HK-2 (cell line): ENCODE data around the gene MDM1.

Experiments
- DNase-seq: peaks from one replicate; pipeline ENCODE4 v3.0.0-alpha.2; 2018; ENCODE audit not compliant: unreplicated experiment

MDM1 gene

DNA sequence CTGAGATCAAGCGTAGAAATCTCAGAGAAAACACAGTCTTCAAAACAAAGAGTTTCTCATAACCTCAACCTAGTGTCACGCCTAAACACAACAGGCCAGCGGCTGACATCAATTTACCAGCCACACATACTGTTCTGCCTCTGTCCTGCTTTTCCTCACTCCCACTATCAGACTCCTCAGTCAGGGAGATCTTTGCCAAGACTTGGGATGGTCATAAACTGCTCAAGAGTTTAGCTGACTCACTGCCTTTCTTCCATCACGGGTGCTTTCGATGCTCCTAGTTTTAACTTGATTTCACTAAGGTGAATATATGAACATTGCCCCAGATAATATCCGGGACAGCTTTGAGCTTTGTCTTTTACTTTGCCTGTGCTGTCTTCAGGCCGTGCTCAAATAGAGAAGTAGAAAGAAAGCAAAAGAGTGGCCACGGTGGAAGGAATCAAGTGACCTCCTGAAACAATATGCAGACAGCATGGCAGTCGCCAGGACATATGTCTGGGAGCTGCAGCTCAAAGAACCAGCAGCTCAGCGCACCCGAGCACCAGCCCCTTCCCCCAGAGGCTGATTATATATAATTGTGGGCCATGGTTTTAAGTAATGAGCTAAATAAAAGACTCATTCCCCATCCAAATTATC lies 12.1 kb downstream of the MDM1 start:
- DNase-seq: no peak

DNA sequence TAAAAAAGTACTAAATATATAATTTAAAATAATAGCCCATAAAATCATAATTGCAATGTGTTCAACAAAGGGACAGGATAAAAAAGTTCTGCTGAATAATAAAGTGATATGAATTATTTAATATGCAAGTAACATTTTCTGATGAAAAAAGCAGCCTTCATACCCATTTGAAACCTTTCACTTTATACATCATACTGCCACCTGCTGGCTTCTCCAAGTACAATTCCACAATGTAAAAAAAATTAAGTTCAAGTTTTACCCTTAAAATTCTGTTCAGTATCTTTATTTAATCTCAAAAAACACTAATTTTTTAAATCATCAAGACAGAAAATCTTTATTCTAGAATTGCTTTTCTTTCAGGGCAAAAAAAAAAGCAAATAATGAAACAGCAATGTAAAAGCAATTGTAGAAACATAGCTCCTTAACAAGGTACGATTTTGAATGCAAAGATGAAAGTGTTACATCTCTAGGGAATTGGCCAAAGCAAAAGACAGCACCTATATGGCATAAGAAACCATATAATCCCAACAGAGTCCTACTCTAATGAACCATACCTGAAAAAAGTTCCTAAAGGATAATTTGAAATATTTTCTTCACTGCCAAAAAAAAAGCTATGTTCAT lies 15.0 kb downstream of the MDM1 start:
- no peak for DNase-seq

DNA sequence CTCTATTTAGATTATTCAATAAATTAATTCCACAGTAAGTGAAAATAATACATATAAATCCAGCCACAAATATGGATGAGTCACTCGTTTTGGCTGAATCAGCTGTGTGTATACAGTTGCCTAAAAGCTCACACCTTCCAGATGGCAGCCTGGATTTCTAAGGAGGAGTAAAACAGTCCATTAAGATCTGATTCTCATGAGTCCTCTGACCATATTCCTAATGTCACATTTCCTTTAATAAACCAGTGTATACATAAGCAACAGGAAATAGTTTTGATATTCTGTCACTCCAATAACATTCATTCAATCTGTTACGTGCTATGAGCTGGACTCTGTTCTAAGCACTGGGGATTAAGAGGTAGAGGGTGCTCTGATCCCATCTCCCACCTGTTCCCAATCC lies 21.8 kb downstream of the MDM1 start:
- no peak for DNase-seq

GRCh38 chr12:68306564-68306963 lies 25.6 kb downstream of the MDM1 start:
- DNase-seq: no peak

DNA sequence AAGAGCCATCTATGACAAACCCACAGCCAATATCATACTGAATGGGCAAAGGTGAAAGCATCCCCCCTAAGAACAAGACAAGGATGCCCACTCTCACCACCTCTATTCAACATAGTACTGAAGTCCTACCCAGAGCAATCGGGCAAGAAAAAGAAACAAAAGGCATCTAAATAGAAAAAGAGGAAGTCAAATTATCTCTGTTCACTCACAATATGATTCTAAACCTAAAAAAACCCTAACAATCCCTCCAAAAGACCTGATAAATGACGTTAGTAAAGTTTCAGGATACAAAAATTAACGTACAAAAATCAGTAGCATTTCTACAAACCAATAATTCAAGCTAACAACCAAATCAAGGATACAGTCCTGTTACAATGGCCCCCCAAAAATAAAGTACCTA lies 26.9 kb downstream of the MDM1 start:
- no peak for DNase-seq

DNA sequence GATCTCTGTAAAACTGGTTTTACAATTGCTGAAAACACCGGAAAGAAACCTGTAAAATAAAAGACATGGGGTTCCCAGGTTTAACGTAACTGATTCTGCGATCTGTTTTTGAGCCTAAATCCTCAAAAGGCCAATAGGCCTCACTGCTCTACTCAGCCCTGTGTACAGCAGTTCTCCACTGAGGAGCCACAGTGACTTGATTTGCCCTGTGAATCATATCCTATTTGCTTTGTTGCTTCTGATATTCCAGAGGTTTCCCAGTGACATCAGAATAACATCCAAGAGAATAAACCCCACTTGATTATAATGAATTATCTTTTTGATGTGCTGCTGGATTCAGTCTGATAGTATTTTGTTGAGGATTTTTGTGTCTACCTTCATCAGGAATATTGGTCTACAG lies 27.5 kb downstream of the MDM1 start:
- no peak for DNase-seq

DNA sequence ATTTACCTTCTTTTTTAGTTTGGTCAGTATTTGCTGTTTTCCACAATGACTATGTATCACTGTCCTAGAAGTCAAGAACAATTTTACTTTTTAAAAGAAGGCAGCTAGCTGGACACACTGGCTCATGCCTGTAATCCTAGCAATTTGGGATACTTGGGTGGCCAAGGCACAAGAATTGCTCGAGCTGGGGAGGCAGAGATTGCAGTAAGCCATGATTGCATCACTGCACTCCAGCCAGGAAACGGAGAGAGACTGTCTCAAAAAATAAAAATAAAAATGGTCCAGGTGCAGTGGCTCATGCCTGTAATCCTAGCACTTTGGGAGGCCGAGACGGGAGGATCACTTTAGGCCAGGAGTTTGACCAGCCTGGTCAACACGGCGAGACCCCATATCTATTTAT lies 28.3 kb downstream of the MDM1 start:
- DNase-seq: no peak

GRCh38 chr12:68297929-68298328 lies 34.2 kb downstream of the MDM1 start:
- DNase-seq: no peak

- no peak for DNase-seq
Measured at GRCh38 chr12:68294251-68294650, 37.9 kb downstream of the MDM1 start.

DNA sequence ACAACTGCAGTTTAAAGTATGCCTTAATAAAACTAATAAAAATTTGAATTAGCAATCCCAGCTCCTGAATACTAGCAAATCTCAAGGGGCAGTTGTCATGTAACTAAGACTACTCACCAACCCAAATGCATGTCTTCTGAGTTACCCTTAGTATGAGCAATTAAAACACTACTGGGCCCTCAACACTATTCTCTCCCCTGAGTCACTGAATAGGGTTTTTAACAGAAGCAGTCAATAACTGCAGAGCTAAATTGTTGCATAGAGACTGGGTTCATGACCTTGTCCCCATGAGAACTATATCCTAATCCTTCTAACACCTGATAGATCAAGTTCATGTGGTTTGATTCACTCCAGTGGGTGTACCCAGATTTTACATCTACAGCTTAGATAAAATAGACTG lies 38.8 kb downstream of the MDM1 start:
- DNase-seq: no peak

- no peak for DNase-seq
Measured at GRCh38 chr12:68292151-68292943, 39.8 kb downstream of the MDM1 start.

GRCh38 chr12:68291396-68292036 lies 40.6 kb downstream of the MDM1 start:
- no peak for DNase-seq

- no peak for DNase-seq
Measured at GRCh38 chr12:68290126-68290525, 42.0 kb downstream of the MDM1 start.

DNA sequence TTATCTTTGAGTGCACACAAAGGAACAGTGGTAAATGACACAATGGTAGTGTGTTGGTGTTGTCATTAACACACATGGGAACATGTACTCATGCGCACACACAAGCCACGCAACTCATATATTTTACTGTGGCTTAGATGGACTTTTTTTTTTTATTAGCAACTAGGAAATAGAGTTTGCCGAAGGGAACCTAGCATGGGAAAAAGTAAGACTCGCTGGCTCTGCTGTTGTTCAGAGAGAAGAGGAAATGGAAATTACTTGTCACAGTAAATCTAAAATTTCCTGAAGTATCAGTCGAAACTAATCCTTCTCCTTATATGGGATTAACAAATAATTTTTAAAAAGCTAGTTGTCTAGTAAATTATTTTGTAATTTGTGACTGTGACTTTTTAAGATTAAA lies 45.1 kb downstream of the MDM1 start:
- DNase-seq: no peak

DNA sequence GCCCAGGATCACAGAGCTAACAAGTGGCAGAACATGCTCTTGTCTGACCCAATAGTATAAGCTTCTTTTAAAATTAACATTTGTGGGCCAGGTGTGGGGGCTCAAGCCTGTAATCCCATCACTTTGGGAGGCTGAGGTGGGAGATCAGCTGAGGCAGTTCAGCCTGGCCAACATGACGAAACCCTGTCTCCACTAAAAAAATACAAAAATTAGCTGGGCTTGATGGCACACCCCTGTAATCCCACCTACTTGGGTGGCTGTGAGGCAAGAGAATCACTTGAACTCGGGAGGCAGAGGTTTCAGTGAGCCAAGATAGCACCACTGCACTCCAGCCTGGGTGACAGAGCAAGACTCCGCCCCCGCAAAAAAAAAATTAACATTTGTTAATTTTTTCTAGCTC lies 45.8 kb downstream of the MDM1 start:
- DNase-seq: no peak

- DNase-seq: no peak
Measured at GRCh38 chr12:68285541-68285940, 46.6 kb downstream of the MDM1 start.

DNA sequence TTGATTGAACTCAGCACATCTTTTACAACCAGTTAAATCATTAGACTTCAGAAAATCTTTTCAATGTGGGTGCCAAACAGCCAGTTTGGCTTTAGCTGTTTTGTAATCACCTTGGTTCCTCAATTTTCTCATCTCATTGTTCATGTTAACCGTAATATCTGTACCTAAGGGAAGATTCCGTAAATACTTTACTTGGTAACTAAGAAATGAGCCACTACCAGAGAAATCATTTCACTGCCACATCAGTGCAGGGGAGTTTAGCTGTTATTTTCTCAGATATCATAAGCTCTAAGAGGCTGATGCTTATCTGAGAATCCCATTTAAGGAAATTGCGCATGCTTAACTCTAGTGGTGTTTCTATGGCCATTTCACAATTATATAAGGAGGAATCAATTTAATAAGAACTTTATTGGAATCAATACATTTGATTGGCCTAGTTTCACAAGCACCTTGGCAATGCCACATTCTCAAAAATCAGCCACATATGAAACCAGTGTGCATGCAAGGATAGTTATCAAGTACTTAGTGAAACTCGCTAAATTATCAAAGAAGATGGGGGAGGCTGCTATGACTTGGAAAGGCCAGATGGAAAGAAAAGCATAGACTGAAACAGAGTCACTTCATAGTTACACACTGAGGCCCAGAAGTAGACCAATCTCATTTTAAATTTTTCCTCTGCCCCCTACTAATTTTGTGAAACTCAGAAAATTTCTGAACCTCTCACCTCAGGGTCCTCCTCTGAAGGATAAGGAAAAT lies 50.7 kb downstream of the MDM1 start:
- DNase-seq: no peak

GRCh38 chr12:68280240-68280639 lies 51.9 kb downstream of the MDM1 start:
- DNase-seq: no peak

- DNase-seq: no peak
Measured at GRCh38 chr12:68279227-68280054, 52.7 kb downstream of the MDM1 start.

GRCh38 chr12:68276402-68276930 lies 55.7 kb downstream of the MDM1 start:
- no peak for DNase-seq

DNA sequence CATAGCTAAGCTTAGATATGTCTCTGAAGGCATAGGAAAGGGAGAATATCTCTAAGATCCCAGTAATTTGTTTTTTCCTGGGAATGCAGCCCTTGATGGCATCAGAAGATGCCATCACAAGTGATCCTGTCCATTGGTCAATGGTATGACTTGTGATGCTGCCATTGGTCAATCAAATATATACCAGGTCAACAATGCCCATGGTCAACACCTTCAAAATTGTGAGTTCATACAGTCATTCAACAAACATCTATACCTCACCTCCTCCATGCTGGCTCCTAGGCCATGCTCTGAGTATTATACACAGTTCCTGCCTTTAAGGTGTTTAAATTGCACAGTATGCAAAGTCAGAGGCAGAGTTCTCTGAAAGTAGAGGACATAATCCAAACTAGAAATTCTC lies 59.4 kb downstream of the MDM1 start:
- DNase-seq: no peak
